Activated effector memory CD4-positive, alpha-beta T cell treated with anti-CD3 and anti-CD28 coated beads, Interleukin-2, amount 50 U/mL, for 16 hours (primary cell): ENCODE results near the gene RNPEPL1.
A peak's percentile ranks its signal among the peaks of the same experiment; 100 is the strongest.

Source experiments
- DNase-seq: peaks from one replicate; pipeline ENCODE4 v3.0.0-alpha.2; 2020

The RNPEPL1 gene

DNA sequence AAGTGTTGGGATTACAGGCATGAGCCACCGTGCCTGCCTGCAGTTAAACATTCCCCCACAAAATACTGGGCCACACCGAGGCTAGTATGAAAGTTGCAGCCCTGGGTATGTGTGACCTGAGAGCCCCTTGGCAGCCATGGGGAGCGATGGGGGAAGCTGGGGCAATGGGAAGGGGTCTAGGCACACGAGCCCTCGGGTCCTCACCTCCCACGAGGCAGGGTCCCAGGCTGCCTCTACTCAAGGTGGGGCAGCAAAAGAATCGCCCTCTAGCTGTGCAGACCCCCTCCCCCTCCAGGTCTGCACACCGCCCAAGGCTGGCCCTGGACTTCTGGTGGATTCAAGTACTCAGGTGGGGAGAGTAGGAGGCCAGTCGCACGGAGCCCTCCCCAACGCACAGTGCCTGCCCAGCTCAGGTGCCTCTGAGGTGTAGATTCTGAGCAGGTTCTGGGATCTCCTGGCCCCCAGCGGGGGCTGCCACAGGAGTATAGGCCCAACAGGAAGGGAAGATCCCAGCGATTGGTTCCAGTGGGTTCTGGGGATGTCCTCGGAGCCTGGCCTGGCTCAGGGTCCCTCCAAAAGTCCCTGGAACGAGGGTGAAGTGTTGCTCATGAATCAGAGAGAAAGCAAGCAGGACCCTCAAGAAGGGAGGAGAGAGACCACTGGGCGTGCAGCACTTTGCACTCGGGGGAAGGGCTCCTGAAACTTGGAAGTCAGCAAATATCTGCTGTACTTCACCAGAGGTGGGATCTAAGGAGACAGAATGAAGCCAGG lies 59.6 kb downstream of the RNPEPL1 start:
- DNase-seq: peak; percentile 50

DNA sequence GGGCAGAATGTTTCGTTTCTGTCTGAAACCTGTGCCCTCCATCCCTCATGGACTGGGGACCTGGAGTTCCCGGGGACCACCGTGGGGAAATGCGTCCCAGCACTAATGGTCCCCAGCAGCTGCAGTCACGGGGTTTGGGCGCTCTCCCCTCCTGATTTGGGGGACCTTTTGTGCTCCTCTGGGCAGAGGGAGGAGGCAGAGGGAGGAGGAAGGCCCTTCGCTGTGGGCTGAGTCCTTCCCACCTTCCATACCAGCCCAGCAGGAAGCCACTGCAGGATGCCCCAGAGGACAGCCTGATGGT lies 60.2 kb downstream of the RNPEPL1 start:
- DNase-seq: peak; percentile 52

DNA sequence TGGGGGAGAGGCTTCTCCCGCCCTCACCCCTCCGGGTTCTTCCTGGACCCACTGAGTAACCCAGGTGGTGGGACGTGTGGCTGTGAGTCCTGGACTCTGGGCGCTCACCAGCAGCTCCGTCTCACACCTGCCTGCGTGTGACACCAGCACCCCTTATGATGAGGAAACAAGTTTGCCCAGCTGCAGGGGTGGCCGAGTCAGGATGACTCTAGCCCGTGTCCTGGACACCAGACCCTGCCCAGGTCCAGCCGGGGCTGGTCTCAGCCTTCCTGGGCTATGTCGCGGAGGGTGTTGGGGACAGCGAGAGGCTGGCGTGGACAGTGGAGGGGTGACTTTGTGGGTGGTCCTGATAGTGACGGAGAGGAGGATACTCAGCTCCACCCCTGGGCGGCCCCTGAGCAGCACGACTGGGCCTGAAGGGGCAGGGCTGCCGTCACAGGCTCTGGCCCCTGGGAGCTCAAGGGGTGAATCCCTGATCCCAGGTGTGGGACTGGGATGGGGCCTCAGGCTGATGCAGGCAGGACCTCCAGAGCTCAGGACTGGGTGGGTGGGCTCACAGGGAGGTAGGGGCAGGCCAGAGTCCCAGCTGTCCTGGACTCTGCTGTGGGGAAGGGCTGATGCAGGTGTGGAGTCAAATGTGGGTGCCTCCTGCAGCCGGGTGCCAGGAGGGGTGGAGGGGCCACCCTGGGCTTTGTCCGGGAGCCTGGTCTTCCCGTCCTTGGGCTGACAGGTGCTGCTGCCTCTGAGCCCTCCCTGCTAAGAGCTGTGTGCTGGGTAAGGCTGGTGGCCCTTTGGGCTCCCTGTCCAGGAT lies 60.7 kb downstream of the RNPEPL1 start:
- DNase-seq: peak; percentile 57

DNA sequence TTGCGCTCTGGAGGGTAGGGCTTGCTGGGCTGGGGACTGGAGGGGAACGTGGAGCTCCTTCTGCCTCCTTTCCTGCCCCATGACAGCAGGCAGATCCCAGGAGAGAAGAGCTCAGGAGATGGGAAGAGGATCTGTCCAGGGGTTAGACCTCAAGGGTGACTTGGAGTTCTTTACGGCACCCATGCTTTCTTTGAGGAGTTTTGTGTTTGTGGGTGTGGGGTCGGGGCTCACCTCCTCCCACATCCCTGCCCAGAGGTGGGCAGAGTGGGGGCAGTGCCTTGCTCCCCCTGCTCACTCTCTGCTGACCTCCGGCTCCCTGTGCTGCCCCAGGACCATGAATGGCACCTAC lies 61.3 kb downstream of the RNPEPL1 start:
- DNase-seq: no peak

DNA sequence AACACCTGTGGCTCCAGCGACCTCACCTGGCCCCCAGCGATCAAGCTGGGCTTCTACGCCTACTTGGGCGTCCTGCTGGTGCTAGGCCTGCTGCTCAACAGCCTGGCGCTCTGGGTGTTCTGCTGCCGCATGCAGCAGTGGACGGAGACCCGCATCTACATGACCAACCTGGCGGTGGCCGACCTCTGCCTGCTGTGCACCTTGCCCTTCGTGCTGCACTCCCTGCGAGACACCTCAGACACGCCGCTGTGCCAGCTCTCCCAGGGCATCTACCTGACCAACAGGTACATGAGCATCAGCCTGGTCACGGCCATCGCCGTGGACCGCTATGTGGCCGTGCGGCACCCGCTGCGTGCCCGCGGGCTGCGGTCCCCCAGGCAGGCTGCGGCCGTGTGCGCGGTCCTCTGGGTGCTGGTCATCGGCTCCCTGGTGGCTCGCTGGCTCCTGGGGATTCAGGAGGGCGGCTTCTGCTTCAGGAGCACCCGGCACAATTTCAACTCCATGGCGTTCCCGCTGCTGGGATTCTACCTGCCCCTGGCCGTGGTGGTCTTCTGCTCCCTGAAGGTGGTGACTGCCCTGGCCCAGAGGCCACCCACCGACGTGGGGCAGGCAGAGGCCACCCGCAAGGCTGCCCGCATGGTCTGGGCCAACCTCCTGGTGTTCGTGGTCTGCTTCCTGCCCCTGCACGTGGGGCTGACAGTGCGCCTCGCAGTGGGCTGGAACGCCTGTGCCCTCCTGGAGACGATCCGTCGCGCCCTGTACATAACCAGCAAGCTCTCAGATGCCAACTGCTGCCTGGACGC lies 61.9 kb downstream of the RNPEPL1 start:
- DNase-seq: peak; percentile 57
